ENCODE results near the gene TGFBR2. TPM values are rescaled to one million over a fixed set of nuclear protein-coding genes. Genes with fewer than 3 reads are reported as not detected.
A peak's percentile ranks its signal among the peaks of the same experiment; 100 is the strongest.

TGFBR2 gene
- total and polyA plus RNA-seq, 4 donors, result 13.9 to 61.2 (median 33.7) TPM

DNA sequence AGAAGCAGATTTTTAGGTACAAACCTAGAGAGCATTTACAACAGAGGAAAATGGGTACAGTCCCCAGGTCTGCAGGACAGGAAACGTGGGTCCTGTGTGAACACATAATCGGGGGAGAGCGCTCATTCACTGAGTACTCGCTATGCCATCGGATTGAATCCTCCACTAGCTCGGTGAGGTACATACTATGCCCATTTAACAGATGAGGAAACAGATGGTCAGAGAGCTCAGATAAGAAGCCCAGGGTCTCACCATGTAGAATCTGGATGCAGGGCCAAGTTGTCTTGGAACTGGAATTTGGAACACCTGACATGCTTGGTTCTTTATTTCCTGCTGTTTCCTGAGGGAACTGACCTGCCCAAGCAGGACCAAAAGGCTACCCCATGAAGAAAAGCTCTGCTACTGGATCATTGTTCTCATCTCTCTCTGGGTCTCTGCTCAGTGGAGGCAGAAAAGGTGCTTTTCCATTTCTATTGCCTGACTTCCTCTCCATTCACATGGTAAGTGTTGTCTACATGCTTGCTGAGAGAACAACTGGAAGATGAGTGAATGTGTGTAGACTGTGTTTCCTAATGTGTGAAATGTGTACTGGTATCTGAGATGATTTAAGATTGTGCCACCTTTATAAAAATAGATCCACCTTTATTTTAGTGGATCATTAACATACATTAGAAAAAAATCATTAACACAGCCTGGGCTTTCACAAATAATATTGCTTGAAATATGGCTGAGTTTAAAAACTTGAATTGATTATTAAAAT lies 89.1 kb downstream of the TGFBR2 start:
- WGBS, result 93% methylated on average over 6 of the region's 6 CpGs
- H3K27ac ChIP-seq (ENCODE audit: low read depth in 1 of 2, low read length in 2 of 2), result no peak overlapping the region

GRCh38 chr3:30696403-30696819 lies 90.0 kb downstream of the TGFBR2 start:
- WGBS, result 49% methylated on average over 3 of the region's 3 CpGs
- no peak for DNase-seq (ENCODE audit: low spot score)
- Histone ChIP-seq H3K9ac (ENCODE audit: low read depth in 1 of 2, low read length in 2 of 2) (no peak overlapping the region), H3K27ac (ENCODE audit: low read depth in 1 of 2, low read length in 2 of 2) (no peak overlapping the region), H3K36me3 (ENCODE audit: control insufficient read depth in 4 of 4, insufficient read depth in 3 of 4, low read depth in 1 of 4, low read length in 3 of 4) (peaks cover 0 to 16% (median 6%) of the 10 kb centered on the region in 4 donors), H3K4me3 (ENCODE audit: low read depth in 1 of 3, low read length in 3 of 3) (no peak overlapping the region), H3K9me3 (ENCODE audit: control insufficient read depth in 4 of 4, low read length in 3 of 4) (no peaks in the 10 kb centered on the region), H3K4me1 (ENCODE audit: control insufficient read depth in 4 of 4, insufficient read depth in 4 of 4, low read length in 3 of 4) (peaks cover 0 to 17% (median 9%) of the 10 kb centered on the region in 4 donors), H3K27me3 (ENCODE audit: control insufficient read depth in 4 of 4, insufficient read depth in 4 of 4, low read length in 3 of 4) (no peaks in the 10 kb centered on the region)
- TF ChIP-seq JUND (IDR thresholded peaks at IDR 0.05), result no peak
- TF ChIP-seq NR2F2 (IDR thresholded peaks at IDR 0.05), result peak; percentile 80
- no peak for TF ChIP-seq YY1 (IDR thresholded peaks at IDR 0.05)
- no peak for TF ChIP-seq HNF4G (IDR thresholded peaks at IDR 0.05)
- no peak for TF ChIP-seq HNF4A (conservative IDR thresholded peaks at IDR 0.05)
- TF ChIP-seq RXRA (IDR thresholded peaks at IDR 0.05), result peak in 1 of 2 donors; percentile 26
- TF ChIP-seq, protein P1, sequence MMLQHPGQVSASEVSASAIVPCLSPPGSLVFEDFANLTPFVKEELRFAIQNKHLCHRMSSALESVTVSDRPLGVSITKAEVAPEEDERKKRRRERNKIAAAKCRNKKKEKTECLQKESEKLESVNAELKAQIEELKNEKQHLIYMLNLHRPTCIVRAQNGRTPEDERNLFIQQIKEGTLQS (IDR thresholded peaks at IDR 0.05), result no peak

More for the DNA sequence above, 89.1 kb downstream of the TGFBR2 start:
- peaks cover 0 to 21% (median 11%) of the 10 kb centered on the region in 4 donors for H3K36me3 ChIP-seq (ENCODE audit: control insufficient read depth in 4 of 4, insufficient read depth in 3 of 4, low read depth in 1 of 4, low read length in 3 of 4)
- no peaks in the 10 kb centered on the region for H3K27me3 ChIP-seq (ENCODE audit: control insufficient read depth in 4 of 4, insufficient read depth in 4 of 4, low read length in 3 of 4)
- no peak overlapping the region for H3K4me3 ChIP-seq (ENCODE audit: low read depth in 1 of 3, low read length in 3 of 3)
- peaks cover 0 to 17% (median 10%) of the 10 kb centered on the region in 4 donors for H3K4me1 ChIP-seq (ENCODE audit: control insufficient read depth in 4 of 4, insufficient read depth in 4 of 4, low read length in 3 of 4)
- TF ChIP-seq NR2F2 (IDR thresholded peaks at IDR 0.05) (no peak), FOXA2 (IDR thresholded peaks at IDR 0.05) (no peak), JUND (IDR thresholded peaks at IDR 0.05) (no peak)
- TF ChIP-seq, protein P1 (IDR thresholded peaks at IDR 0.05), result no peak
- TF ChIP-seq, protein P2, sequence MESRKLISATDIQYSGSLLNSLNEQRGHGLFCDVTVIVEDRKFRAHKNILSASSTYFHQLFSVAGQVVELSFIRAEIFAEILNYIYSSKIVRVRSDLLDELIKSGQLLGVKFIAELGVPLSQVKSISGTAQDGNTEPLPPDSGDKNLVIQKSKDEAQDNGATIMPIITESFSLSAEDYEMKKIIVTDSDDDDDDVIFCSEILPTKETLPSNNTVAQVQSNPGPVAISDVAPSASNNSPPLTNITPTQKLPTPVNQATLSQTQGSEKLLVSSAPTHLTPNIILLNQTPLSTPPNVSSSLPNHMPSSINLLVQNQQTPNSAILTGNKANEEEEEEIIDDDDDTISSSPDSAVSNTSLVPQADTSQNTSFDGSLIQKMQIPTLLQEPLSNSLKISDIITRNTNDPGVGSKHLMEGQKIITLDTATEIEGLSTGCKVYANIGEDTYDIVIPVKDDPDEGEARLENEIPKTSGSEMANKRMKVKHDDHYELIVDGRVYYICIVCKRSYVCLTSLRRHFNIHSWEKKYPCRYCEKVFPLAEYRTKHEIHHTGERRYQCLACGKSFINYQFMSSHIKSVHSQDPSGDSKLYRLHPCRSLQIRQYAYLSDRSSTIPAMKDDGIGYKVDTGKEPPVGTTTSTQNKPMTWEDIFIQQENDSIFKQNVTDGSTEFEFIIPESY (IDR thresholded peaks at IDR 0.05), result no peak
- TF ChIP-seq, protein P3, sequence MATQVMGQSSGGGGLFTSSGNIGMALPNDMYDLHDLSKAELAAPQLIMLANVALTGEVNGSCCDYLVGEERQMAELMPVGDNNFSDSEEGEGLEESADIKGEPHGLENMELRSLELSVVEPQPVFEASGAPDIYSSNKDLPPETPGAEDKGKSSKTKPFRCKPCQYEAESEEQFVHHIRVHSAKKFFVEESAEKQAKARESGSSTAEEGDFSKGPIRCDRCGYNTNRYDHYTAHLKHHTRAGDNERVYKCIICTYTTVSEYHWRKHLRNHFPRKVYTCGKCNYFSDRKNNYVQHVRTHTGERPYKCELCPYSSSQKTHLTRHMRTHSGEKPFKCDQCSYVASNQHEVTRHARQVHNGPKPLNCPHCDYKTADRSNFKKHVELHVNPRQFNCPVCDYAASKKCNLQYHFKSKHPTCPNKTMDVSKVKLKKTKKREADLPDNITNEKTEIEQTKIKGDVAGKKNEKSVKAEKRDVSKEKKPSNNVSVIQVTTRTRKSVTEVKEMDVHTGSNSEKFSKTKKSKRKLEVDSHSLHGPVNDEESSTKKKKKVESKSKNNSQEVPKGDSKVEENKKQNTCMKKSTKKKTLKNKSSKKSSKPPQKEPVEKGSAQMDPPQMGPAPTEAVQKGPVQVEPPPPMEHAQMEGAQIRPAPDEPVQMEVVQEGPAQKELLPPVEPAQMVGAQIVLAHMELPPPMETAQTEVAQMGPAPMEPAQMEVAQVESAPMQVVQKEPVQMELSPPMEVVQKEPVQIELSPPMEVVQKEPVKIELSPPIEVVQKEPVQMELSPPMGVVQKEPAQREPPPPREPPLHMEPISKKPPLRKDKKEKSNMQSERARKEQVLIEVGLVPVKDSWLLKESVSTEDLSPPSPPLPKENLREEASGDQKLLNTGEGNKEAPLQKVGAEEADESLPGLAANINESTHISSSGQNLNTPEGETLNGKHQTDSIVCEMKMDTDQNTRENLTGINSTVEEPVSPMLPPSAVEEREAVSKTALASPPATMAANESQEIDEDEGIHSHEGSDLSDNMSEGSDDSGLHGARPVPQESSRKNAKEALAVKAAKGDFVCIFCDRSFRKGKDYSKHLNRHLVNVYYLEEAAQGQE (IDR thresholded peaks at IDR 0.05), result no peak
- no peak for DNase-seq (ENCODE audit: low spot score)
- H3K9ac ChIP-seq (ENCODE audit: low read depth in 1 of 2, low read length in 2 of 2), result no peak overlapping the region
- H3K9me3 ChIP-seq (ENCODE audit: control insufficient read depth in 4 of 4, low read length in 3 of 4), result no peaks in the 10 kb centered on the region
